GM06990 (cell line): ENCODE measurements around the gene BNIP5.

ENCODE experiments used
- DNase-seq: peaks from one replicate; pipeline ENCODE4 v3.0.0-alpha.2; 2011; ENCODE audit not compliant: insufficient read length; ENCODE audit errors: extremely low read depth
- H3K27me3 ChIP-seq: replicated peaks from 2 replicates; pipeline ENCODE4 v1.6.0; 2011; ENCODE audit warnings: low read length; ENCODE audit not compliant: control insufficient read depth, insufficient read depth
- H3K36me3 ChIP-seq: 2 replicates; pipeline ENCODE4 v1.5.1; 2011; ENCODE audit warnings: low read length; ENCODE audit not compliant: control insufficient read depth, insufficient read depth
- H3K4me3 ChIP-seq: replicated peaks from 2 replicates; pipeline ENCODE4 v1.5.1; 2011; ENCODE audit warnings: low read depth, mild to moderate bottlenecking, control low read depth, low read length
- CTCF ChIP-seq: IDR thresholded peaks from 2 replicates; pipeline ENCODE4 v1.5.1; 2011; ENCODE audit warnings: low read length, control low read depth, mild to moderate bottlenecking, inconsistent platforms; ENCODE audit not compliant: insufficient read depth, poor library complexity, severe bottlenecking

The BNIP5 gene

GRCh38 chr6:36309900-36310299 is 26.8 kb downstream of the BNIP5 start:
- TF ChIP-seq CTCF = no peak
- Histone ChIP-seq H3K4me3 (no peak overlapping the region), H3K27me3 (no peaks in the 10 kb centered on the region), H3K36me3 (no peaks in the 10 kb centered on the region)
- no peak for DNase-seq

GRCh38 chr6:36309203-36309602 is 27.5 kb downstream of the BNIP5 start:
- Histone ChIP-seq H3K27me3 (no peaks in the 10 kb centered on the region), H3K36me3 (no peaks in the 10 kb centered on the region), H3K4me3 (no peak overlapping the region)
- no peak for TF ChIP-seq CTCF
- DNase-seq = no peak

- no peak overlapping the region for H3K4me3 ChIP-seq
- H3K27me3 ChIP-seq = no peaks in the 10 kb centered on the region
These were observed 28.2 kb downstream of the BNIP5 start for GRCh38 chr6:36308514-36308913.

GRCh38 chr6:36306375-36306774 is 30.3 kb downstream of the BNIP5 start:
- H3K4me3 ChIP-seq = no peak overlapping the region
- H3K36me3 ChIP-seq = no peaks in the 10 kb centered on the region
- no peaks in the 10 kb centered on the region for H3K27me3 ChIP-seq
- no peak for TF ChIP-seq CTCF
- DNase-seq = no peak

More at GRCh38 chr6:36308514-36308913, 28.2 kb downstream of the BNIP5 start:
- no peaks in the 10 kb centered on the region for H3K36me3 ChIP-seq
- DNase-seq = no peak
- TF ChIP-seq CTCF = no peak

GRCh38 chr6:36305885-36306284 is 30.8 kb downstream of the BNIP5 start:
- no peaks in the 10 kb centered on the region for H3K27me3 ChIP-seq
- no peaks in the 10 kb centered on the region for H3K36me3 ChIP-seq
- TF ChIP-seq CTCF = no peak
- no peak for DNase-seq
- H3K4me3 ChIP-seq = no peak overlapping the region
